Pancreas (tissue), 10 donors: ENCODE data around the gene RASA1. TPM values are rescaled to one million over a fixed set of nuclear protein-coding genes. Genes with fewer than 3 reads are reported as not detected.
"Not testable (repeated sequence)": the region's sequence is repeated elsewhere in the genome, so short reads cannot be mapped to it uniquely, and the experiment has no call there.

ENCODE experiments used
- ATAC-seq, 4 donors: fragments of 200-7000 bp; cut with Tn5 transposase; one replicate each; pipeline versions ENCODE4 v1.8.0 to v1.9.1; 2020; ENCODE audit warnings: mild to moderate bottlenecking in 4 of 4, moderate library complexity in 4 of 4
- DNase-seq, 6 donors: peaks; one replicate each; pipeline ENCODE4 v3.0.0-alpha.2; 2020
- FAIRE-seq: peaks from 2 replicates; lab custom pipeline; 2012; peaks lifted over from hg19 to GRCh38; lab: Jason Lieb, UNC
- H3K27ac ChIP-seq, 4 donors: fragments of 200-600 bp; sonication (generic); 1 replicate in 3 of 4; 2 replicates in 1 of 4; pipeline versions ENCODE4 v1.5.0 to v1.8.0; 2020
- H3K27me3 ChIP-seq, 4 donors: fragments of 200-600 bp; one replicate each; pipeline ENCODE4 v1.8.0; 2021
- H3K36me3 ChIP-seq, 3 donors: fragments of 200-600 bp; sonication (generic) in 1 of 3; one replicate each; pipeline versions ENCODE4 v1.5.0 to v1.8.0; 2020 to 2021
- H3K4me1 ChIP-seq, 3 donors: fragments of 200-600 bp; one replicate each; pipeline ENCODE4 v1.8.0; 2021
- H3K4me3 ChIP-seq, 4 donors: fragments of 200-600 bp; sonication (generic) in 2 of 4; one replicate each; pipeline versions ENCODE4 v1.5.0 to v1.8.0; 2020 to 2021
- H3K9me3 ChIP-seq, 4 donors: fragments of 200-600 bp; one replicate each; pipeline ENCODE4 v1.8.0; 2021
- CTCF ChIP-seq, 4 donors: fragments of 200-600 bp; sonication (generic) in 3 of 4; IDR thresholded peaks; one replicate each; pipeline versions ENCODE4 v1.5.0 to v1.8.0; 2021; ENCODE audit warnings: antibody characterized with exemption in 4 of 4
- WGBS, 2 donors: extraction: QIAGEN DNeasy Blood & Tissue Kit; methylation state at CpG; one replicate each; pipeline ENCODE4 v1.1.7; 2013; 5-methylcytosine and 5-hydroxymethylcytosine counted together
- intact Hi-C, 3 donors: fragments of 100-400 bp; cut with DNase I; formaldehyde crosslinking; loops; one replicate each; pipeline versions ENCODE4 v1.11.1 to v1.14.2; 2022
- polyA plus RNA-seq, 2 donors: library from polyadenylated mRNA; stranded (reverse); fragments of 200-250 nt; gene quantifications; one replicate each; pipeline ENCODE4 v1.2.3, GENCODE V29; 2013
- total RNA-seq, 6 donors: library from RNA; stranded (reverse); fragmentation: NEBNext Ultra II Directional in 4 of 6; extraction: Animal tissue kit (Norgen Biotek cat#: 25700) in 4 of 6; gene quantifications; one replicate each; pipeline versions ENCODE4 v1.2.1 to v1.2.4, GENCODE V29; 2021 to 2023
- donor health status: healthy with polysubstance abuse.
- donor health status: DM: no; HTN: no; CAD: no; lungs with moderate emphysema.
- donor health status: DM: no; HTN: no; CAD: no.
- donor health status: control.
- donor health status: control.
- donor health status: Bipolar disorder and iron deficiency.
- donor health status: DM: yes; HTN: yes; CAD: no.
- donor health status: DM: no; HTN: no; CAD: no.
- donor health status: DM: no; HTN: no; CAD: no.
- donor health status: DM: yes; HTN: yes; CAD: no.

Gene RASA1
- total and polyA plus RNA-seq, 8 donors: 5.2 to 17.7 (median 9.9) TPM

DNA sequence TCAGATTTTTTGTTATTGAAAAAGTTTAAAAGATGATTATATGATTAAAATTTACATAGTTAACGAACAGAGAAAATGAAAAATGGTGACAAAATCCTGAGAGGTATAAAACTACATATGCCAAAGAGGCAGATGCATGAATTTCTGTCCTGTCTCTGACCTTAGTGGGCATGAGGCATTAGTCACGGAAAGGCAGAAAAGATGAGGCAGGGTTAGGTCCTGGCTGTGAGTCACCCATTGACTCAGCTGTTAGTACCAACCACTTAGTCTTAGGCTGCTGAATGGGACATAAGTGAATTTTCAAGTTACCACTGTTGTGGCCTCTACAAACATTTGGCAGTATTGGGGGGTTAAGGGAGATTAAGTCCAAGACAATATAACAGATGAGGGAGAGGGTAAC lies 33.1 kb downstream of the RASA1 start:
- intact Hi-C loops: no loop called here
- no peak for TF ChIP-seq CTCF (IDR thresholded peaks at IDR 0.05)
- no peak overlapping the region for H3K27ac ChIP-seq
- ATAC-seq (peak in 3 of 4 donors; percentile 68 to 80 (median 71)), DNase-seq (no peak), FAIRE-seq (no peak)
- peaks cover 0 to 3% (median 0%) of the 10 kb centered on the region in 4 donors for H3K9me3 ChIP-seq
- 91 to 92% methylated on average over 2 of the region's 2 CpGs for WGBS, 2 donors
- H3K36me3 ChIP-seq: peaks cover 0 to 4% (median 0%) of the 10 kb centered on the region in 3 donors
- H3K4me3 ChIP-seq: no peak overlapping the region
- H3K27me3 ChIP-seq: no peaks in the 10 kb centered on the region
- peaks cover 0 to 9% (median 5%) of the 10 kb centered on the region in 3 donors for H3K4me1 ChIP-seq

DNA sequence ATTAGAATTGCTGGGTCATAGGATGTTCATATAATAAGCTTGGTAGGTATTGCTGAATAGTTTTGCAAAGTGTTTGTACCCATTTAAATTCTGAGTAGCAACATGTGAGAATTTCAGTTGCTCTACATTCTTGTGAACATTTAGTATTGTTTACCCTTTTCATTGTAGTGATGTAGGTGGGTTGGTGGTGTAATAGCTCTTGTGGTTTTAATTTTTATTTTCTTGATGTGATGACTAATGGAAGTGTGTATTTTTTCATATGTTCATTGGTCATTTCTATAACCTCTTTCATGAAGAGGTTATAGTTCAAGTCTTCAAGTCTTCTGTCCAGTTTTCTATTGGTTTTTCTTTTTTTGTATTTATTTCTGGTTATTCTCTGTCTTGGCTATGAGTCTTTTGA lies 34.4 kb downstream of the RASA1 start:
- FAIRE-seq (no peak), DNase-seq (no peak), ATAC-seq (no peak)
- intact Hi-C loops: no loop called here
- Histone ChIP-seq H3K9me3 (peaks cover 0 to 3% (median 0%) of the 10 kb centered on the region in 4 donors), H3K27me3 (no peaks in the 10 kb centered on the region), H3K36me3 (peaks cover 0 to 4% (median 0%) of the 10 kb centered on the region in 3 donors), H3K4me3 (no peak overlapping the region), H3K4me1 (peaks cover 0 to 5% (median 3%) of the 10 kb centered on the region in 3 donors), H3K27ac (no peak overlapping the region)
- TF ChIP-seq CTCF (IDR thresholded peaks at IDR 0.05): no peak

- DNase-seq: no peak
- no peak for FAIRE-seq
- intact Hi-C loops: no loop called here
- no peak for TF ChIP-seq CTCF (IDR thresholded peaks at IDR 0.05)
- Histone ChIP-seq H3K27ac (no peak overlapping the region), H3K4me3 (no peak overlapping the region), H3K36me3 (peaks cover 0 to 4% (median 0%) of the 10 kb centered on the region in 3 donors), H3K4me1 (peaks cover 0 to 5% (median 3%) of the 10 kb centered on the region in 3 donors), H3K9me3 (peaks cover 0 to 3% (median 0%) of the 10 kb centered on the region in 4 donors), H3K27me3 (no peaks in the 10 kb centered on the region)
- no peak for ATAC-seq
- WGBS, 2 donors: 96 to 99% methylated on average over 2 of the region's 2 CpGs
These were observed 35.6 kb downstream of the RASA1 start for GRCh38 chr5:87303324-87303723.

GRCh38 chr5:87306090-87306489 lies 38.4 kb downstream of the RASA1 start:
- 99 to 100% methylated on average over 2 of the region's 2 CpGs for WGBS, 2 donors
- DNase-seq, H3K9me3 ChIP-seq, H3K4me1 ChIP-seq, H3K36me3 ChIP-seq, H3K27me3 ChIP-seq, H3K4me3 ChIP-seq, ATAC-seq, FAIRE-seq, H3K27ac ChIP-seq, intact Hi-C loops: not testable (repeated sequence)

GRCh38 chr5:87307796-87308423 lies 40.2 kb downstream of the RASA1 start:
- intact Hi-C loops: no loop called here
- WGBS, 2 donors: 74 to 84% methylated on average over 5 of the region's 5 CpGs
- H3K36me3 ChIP-seq: peaks cover 0 to 4% (median 0%) of the 10 kb centered on the region in 3 donors
- no peak for TF ChIP-seq CTCF (IDR thresholded peaks at IDR 0.05)
- H3K4me3 ChIP-seq: no peak overlapping the region
- no peak for FAIRE-seq
- H3K9me3 ChIP-seq: peaks cover 0 to 3% (median 0%) of the 10 kb centered on the region in 4 donors
- DNase-seq: no peak
- H3K27me3 ChIP-seq: no peaks in the 10 kb centered on the region
- no peak overlapping the region for H3K27ac ChIP-seq
- peaks cover 0 to 6% (median 0%) of the 10 kb centered on the region in 3 donors for H3K4me1 ChIP-seq
- ATAC-seq: no peak
